HCT116 (cell line): ENCODE measurements around the gene ADK. TPM values are rescaled to one million over a fixed set of nuclear protein-coding genes. Genes with fewer than 3 reads are reported as not detected.

Experiments
- ATAC-seq: fragments of 200-7000 bp; cut with Tn5 transposase; 2 replicates; pipeline ENCODE4 v1.9.1; 2020; ENCODE audit warnings: mild to moderate bottlenecking, moderate library complexity
- BruUV-seq: library from RNA; stranded (reverse); fragments of 400-500 nt; replicated peaks from 2 replicates; lab custom pipeline; 2021; lab: Mats Ljungman, UMichigan
- CTCF ChIA-PET: fragments of 300-600 bp; sonication (Branson Sonifier 250); formaldehyde crosslinking; loops from one replicate; lab custom pipeline; 2021; ENCODE audit warnings: antibody characterized with exemption; lab: Charles Lee
- POLR2A ChIA-PET: fragments of 300-600, 350-600 bp; sonication (Branson Sonifier 250); formaldehyde crosslinking; loops from one replicate; lab custom pipeline; 2021; ENCODE audit warnings: antibody characterized with exemption; lab: Charles Lee
- RAD21 ChIA-PET, 2 experiments: fragments of 300-600 bp; sonication (Branson Sonifier 250); formaldehyde crosslinking; loops; one replicate each; lab custom pipeline; 2023; ENCODE audit warnings: low total read pairs in 2 of 2; ENCODE audit not compliant: uncharacterized antibody in 2 of 2, unreplicated experiment in 2 of 2, low non-redundant PET in 1 of 2; lab: Charles Lee
- DNase-seq: peaks from one replicate; pipeline ENCODE4 v3.0.0-alpha.2; 2010; ENCODE audit warnings: low read depth, low spot score
- H2AFZ ChIP-seq: fragments of 200-600 bp; shearing (Covaris generic), sonication (generic); 2 replicates; pipeline ENCODE4 v1.6.1; 2017; ENCODE audit warnings: low read depth, mixed run types, mixed read lengths, antibody characterized with exemption, low read length; ENCODE audit not compliant: poor library complexity, severe bottlenecking
- H3K27ac ChIP-seq: 2 replicates; pipeline ENCODE4 v1.5.1; 2012; ENCODE audit warnings: low read depth, low read length
- H3K27me3 ChIP-seq: fragments of 200-600 bp; sonication (generic); 2 replicates; pipeline ENCODE4 v1.6.1; 2016; ENCODE audit warnings: mixed run types, low read length, mixed read lengths; ENCODE audit not compliant: insufficient read depth
- H3K36me3 ChIP-seq, 2 experiments: fragments of 200-500 bp in 1 of 2; fragments of 200-600 bp in 1 of 2; sonication (Bioruptor generic) in 1 of 2; sonication (generic) in 1 of 2; 2 replicates each; pipeline versions ENCODE4 v1.5.1 to v1.6.1; 2014 to 2016; ENCODE audit warnings: low read length in 2 of 2, inconsistent platforms in 1 of 2, mixed read lengths in 1 of 2, mixed run types in 1 of 2; ENCODE audit not compliant: insufficient read depth in 2 of 2, control insufficient read depth in 1 of 2
- H3K4me1 ChIP-seq, 2 experiments: fragments of 200-600 bp in 1 of 2; sonication (generic) in 1 of 2; 2 replicates each; pipeline versions ENCODE4 v1.5.1 to v1.6.1; 2012 to 2017; ENCODE audit warnings: low read length in 2 of 2, inconsistent platforms in 1 of 2, mild to moderate bottlenecking in 1 of 2, mixed read lengths in 1 of 2, mixed run types in 1 of 2, moderate library complexity in 1 of 2; ENCODE audit not compliant: insufficient read depth in 2 of 2, control insufficient read depth in 1 of 2
- H3K4me2 ChIP-seq: fragments of 200-600 bp; sonication (generic); 2 replicates; pipeline ENCODE4 v1.6.1; 2017; ENCODE audit warnings: mixed run types, low read length, mixed read lengths
- H3K4me3 ChIP-seq, 2 experiments: fragments of 200-600 bp in 1 of 2; sonication (generic) in 1 of 2; replicated peaks in 1 of 2; 2 replicates each; pipeline ENCODE4 v1.5.1; 2011 to 2016; ENCODE audit warnings: low read length in 2 of 2, control low read depth in 1 of 2, low read depth in 1 of 2, mild to moderate bottlenecking in 1 of 2, mixed read lengths in 1 of 2, mixed run types in 1 of 2
- H3K79me2 ChIP-seq: fragments of 200-600 bp; sonication (generic); 2 replicates; pipeline ENCODE4 v1.6.1; 2017; ENCODE audit warnings: mild to moderate bottlenecking, mixed run types, low read length, moderate library complexity, mixed read lengths; ENCODE audit not compliant: insufficient read depth
- H3K9ac ChIP-seq: fragments of 200-600 bp; sonication (generic); 2 replicates; pipeline ENCODE4 v1.6.1; 2016; ENCODE audit warnings: low read length, mixed read lengths
- H3K9me2 ChIP-seq: fragments of 200-600 bp; sonication (generic), shearing (Covaris generic); 2 replicates; pipeline ENCODE4 v1.6.1; 2017; ENCODE audit warnings: mixed run types, mild to moderate bottlenecking, moderate library complexity; ENCODE audit not compliant: insufficient read depth
- H3K9me3 ChIP-seq, 2 experiments: fragments of 200-500 bp in 1 of 2; fragments of 200-600 bp in 1 of 2; sonication (Bioruptor generic) in 1 of 2; sonication (generic) in 1 of 2; 2 replicates each; pipeline ENCODE4 v1.6.1; 2014 to 2017; ENCODE audit warnings: low read length in 2 of 2, mixed read lengths in 2 of 2, inconsistent platforms in 1 of 2, low read depth in 1 of 2, mild to moderate bottlenecking in 1 of 2, mixed run types in 1 of 2, moderate library complexity in 1 of 2; ENCODE audit not compliant: control insufficient read depth in 1 of 2, insufficient read depth in 1 of 2
- H4K20me1 ChIP-seq: fragments of 200-600 bp; sonication (generic), shearing (Covaris generic); 2 replicates; pipeline ENCODE4 v1.6.1; 2017; ENCODE audit warnings: mixed run types, mild to moderate bottlenecking, moderate library complexity; ENCODE audit not compliant: insufficient read depth
- CBX3 ChIP-seq: IDR thresholded peaks from 2 replicates; pipeline ENCODE4 v1.6.1; 2012; ENCODE audit warnings: low read depth
- CEBPB ChIP-seq: IDR thresholded peaks from 2 replicates; pipeline ENCODE4 v1.6.1; 2012; ENCODE audit warnings: low read depth
- CTCF ChIP-seq, 3 experiments: fragments of 200-600 bp in 1 of 3; sonication (generic) in 1 of 3; IDR thresholded peaks in 2 of 3; conservative IDR thresholded peaks in 1 of 3; 2 replicates each; pipeline ENCODE4 v1.5.1; 2012 to 2017; ENCODE audit warnings: low read depth in 2 of 3, low read length in 2 of 3, antibody characterized with exemption in 1 of 3, borderline replicate concordance in 1 of 3, control low read depth in 1 of 3, mild to moderate bottlenecking in 1 of 3, mixed read lengths in 1 of 3, mixed run types in 1 of 3, moderate library complexity in 1 of 3; ENCODE audit not compliant: insufficient read depth in 1 of 3
- EGR1 ChIP-seq: IDR thresholded peaks from 2 replicates; pipeline ENCODE4 v1.6.1; 2012; ENCODE audit warnings: low read depth
- ELF1 ChIP-seq: IDR thresholded peaks from 2 replicates; pipeline ENCODE4 v1.6.1; 2012; ENCODE audit warnings: low read depth, borderline replicate concordance
- EZH2 ChIP-seq: fragments of 200-600 bp; sonication (generic); IDR thresholded peaks from 2 replicates; pipeline ENCODE4 v1.6.1; 2017; ENCODE audit warnings: antibody characterized with exemption, mixed run types
- EZH2phosphoT487 ChIP-seq: fragments of 200-600 bp; IDR thresholded peaks from 2 replicates; pipeline ENCODE4 v1.6.1; 2018; ENCODE audit warnings: antibody characterized with exemption, borderline replicate concordance
- FOSL1 ChIP-seq: IDR thresholded peaks from 2 replicates; pipeline ENCODE4 v1.6.1; 2012; ENCODE audit warnings: low read depth
- JUND ChIP-seq: IDR thresholded peaks from 2 replicates; pipeline ENCODE4 v1.6.1; 2012
- MAX ChIP-seq: IDR thresholded peaks from 2 replicates; pipeline ENCODE4 v1.6.1; 2012
- POLR2A ChIP-seq: IDR thresholded peaks from 2 replicates; pipeline ENCODE4 v1.7.0; 2011; ENCODE audit warnings: borderline replicate concordance; ENCODE audit not compliant: insufficient read depth, insufficient read length; ENCODE audit errors: extremely low read depth
- POLR2AphosphoS5 ChIP-seq: IDR thresholded peaks from 2 replicates; pipeline ENCODE4 v1.6.1; 2011; ENCODE audit warnings: mild to moderate bottlenecking, low read depth, low read length, moderate library complexity
- RAD21 ChIP-seq: IDR thresholded peaks from 2 replicates; pipeline ENCODE4 v1.6.1; 2012; ENCODE audit warnings: low read depth, mild to moderate bottlenecking
- REST ChIP-seq: IDR thresholded peaks from 2 replicates; pipeline ENCODE4 v1.6.1; 2012; ENCODE audit warnings: low read depth
- SP1 ChIP-seq: IDR thresholded peaks from 2 replicates; pipeline ENCODE4 v1.6.1; 2012; ENCODE audit warnings: low read depth
- TCF7L2 ChIP-seq: IDR thresholded peaks from 2 replicates; pipeline ENCODE4 v1.7.0; 2011; ENCODE audit warnings: borderline replicate concordance, inconsistent platforms; ENCODE audit not compliant: insufficient read depth, insufficient read length; ENCODE audit errors: extremely low read depth
- YY1 ChIP-seq: IDR thresholded peaks from 2 replicates; pipeline ENCODE4 v1.6.1; 2011; ENCODE audit warnings: low read length, low read depth, moderate library complexity, mild to moderate bottlenecking; ENCODE audit not compliant: insufficient replicate concordance; ENCODE audit errors: extremely low read depth
- ZBTB33 ChIP-seq: IDR thresholded peaks from 2 replicates; pipeline ENCODE4 v1.6.1; 2011; ENCODE audit warnings: mild to moderate bottlenecking, low read length, moderate library complexity; ENCODE audit not compliant: insufficient replicate concordance; ENCODE audit errors: extremely low read depth
- ZFX ChIP-seq: fragments of 450-650 bp; IDR thresholded peaks from 2 replicates; pipeline ENCODE4 v1.6.1; 2017
- intact Hi-C: fragments of 100-400 bp; cut with micrococcal nuclease; formaldehyde crosslinking; loops from 2 replicates; pipeline ENCODE4 v1.10.0; 2022
- total RNA-seq: library from RNA; stranded (reverse); gene quantifications from one replicate; pipeline ENCODE4 v1.2.1, GENCODE V29; 2021; ENCODE audit not compliant: unreplicated experiment

Gene ADK
- total RNA-seq, 1 experiment from 2014 or later = 55.0 TPM

- Histone ChIP-seq H3K4me3 (no peak overlapping the region), H3K9ac (no peak overlapping the region), H4K20me1 (no peaks in the 10 kb centered on the region), H3K27ac (no peak overlapping the region), H3K36me3 (no peaks in the 10 kb centered on the region), H2AFZ (no peak overlapping the region), H3K9me2 (no peaks in the 10 kb centered on the region), H3K4me1 (no peaks in the 10 kb centered on the region), H3K9me3 (no peaks in the 10 kb centered on the region), H3K27me3 (no peaks in the 10 kb centered on the region), H3K4me2 (no peak overlapping the region), H3K79me2 (no peaks in the 10 kb centered on the region)
- ATAC-seq (no peak), DNase-seq (no peak)
- ChIA-PET POLR2A (no interaction called here), RAD21 (interaction anchor here in 1 of 2 experiments (0.6 kb wide), 1 partner anchor 314 kb away, joined by 3 read pairs; no protein-coding TSS in a partner anchor), CTCF (no interaction called here)
- TF ChIP-seq REST = no peak
- no peak for TF ChIP-seq JUND
- no peak for TF ChIP-seq MAX
- TF ChIP-seq ZBTB33 = no peak
- no peak for TF ChIP-seq SP1
- no peak for TF ChIP-seq YY1
- TF ChIP-seq CEBPB = no peak
- no peak for TF ChIP-seq FOSL1
- TF ChIP-seq CTCF (IDR thresholded peaks at IDR 0.05 in 2 of 3, conservative IDR thresholded peaks at IDR 0.05 in 1 of 3; ENCODE audit: borderline replicate concordance in 1 of 3, insufficient read depth in 1 of 3, low read depth in 2 of 3, low read length in 2 of 3) = no peak
- no peak for TF ChIP-seq POLR2AphosphoS5
- TF ChIP-seq TCF7L2 = no peak
- TF ChIP-seq POLR2A = no peak
- TF ChIP-seq EZH2phosphoT487 = no peak
- no peak for TF ChIP-seq ZFX
- no peak for TF ChIP-seq EGR1
- no peak for TF ChIP-seq CBX3
- no peak for TF ChIP-seq ELF1
- no peak for TF ChIP-seq EZH2
- TF ChIP-seq RAD21 = no peak
- no TSS peak for BruUV-seq
- intact Hi-C loops = no loop called here
These were observed 554.4 kb downstream of the ADK start for GRCh38 chr10:74705358-74705980.
